Activated CD8-positive, alpha-beta memory T cell treated with anti-CD3 and anti-CD28 coated beads for 1 hour (primary cell): ENCODE data around the gene KRT31.
"Not testable (repeated sequence)": the region's sequence is repeated elsewhere in the genome, so short reads cannot be mapped to it uniquely, and the experiment has no call there.

Experiments
- DNase-seq, 2 donors: peaks; one replicate each; pipeline ENCODE4 v3.0.0-alpha.2; 2020; ENCODE audit warnings: low read depth in 1 of 2; ENCODE audit errors: extremely low read depth in 1 of 2

KRT31 gene

GRCh38 chr17:41396996-41397660 lies at the start of gene KRT31:
KRT31 (minus strand) TSS chr17:41397608; CDS start chr17:41397539, 69 bp downstream.
- DNase-seq = no peak

GRCh38 chr17:41446806-41447205 lies 49.4 kb upstream of the KRT31 start:
- DNase-seq = no peak

- no peak for DNase-seq
Observed at GRCh38 chr17:41444640-41445039, 47.2 kb upstream of the KRT31 start.

GRCh38 chr17:41444186-41444585 lies 46.8 kb upstream of the KRT31 start:
- no peak for DNase-seq

DNA sequence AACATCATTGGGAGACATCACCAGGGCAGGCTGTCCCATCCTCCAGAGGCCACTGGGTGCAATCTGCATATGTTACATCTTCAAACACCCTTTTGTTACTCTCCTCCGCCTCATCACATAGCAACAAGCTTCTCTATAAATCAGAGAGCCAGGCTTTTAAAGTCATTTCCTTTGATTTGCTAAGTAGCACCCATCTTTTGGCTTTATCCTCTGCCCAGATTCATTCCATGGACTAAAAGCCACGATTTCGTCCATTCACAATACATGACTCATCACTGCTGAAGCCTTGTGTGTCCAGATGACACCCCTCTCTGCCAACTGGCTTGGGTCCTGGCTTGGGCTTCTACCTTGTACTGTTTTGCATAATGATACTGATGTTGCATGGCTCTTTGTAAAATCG lies 45.3 kb upstream of the KRT31 start:
- no peak for DNase-seq

DNA sequence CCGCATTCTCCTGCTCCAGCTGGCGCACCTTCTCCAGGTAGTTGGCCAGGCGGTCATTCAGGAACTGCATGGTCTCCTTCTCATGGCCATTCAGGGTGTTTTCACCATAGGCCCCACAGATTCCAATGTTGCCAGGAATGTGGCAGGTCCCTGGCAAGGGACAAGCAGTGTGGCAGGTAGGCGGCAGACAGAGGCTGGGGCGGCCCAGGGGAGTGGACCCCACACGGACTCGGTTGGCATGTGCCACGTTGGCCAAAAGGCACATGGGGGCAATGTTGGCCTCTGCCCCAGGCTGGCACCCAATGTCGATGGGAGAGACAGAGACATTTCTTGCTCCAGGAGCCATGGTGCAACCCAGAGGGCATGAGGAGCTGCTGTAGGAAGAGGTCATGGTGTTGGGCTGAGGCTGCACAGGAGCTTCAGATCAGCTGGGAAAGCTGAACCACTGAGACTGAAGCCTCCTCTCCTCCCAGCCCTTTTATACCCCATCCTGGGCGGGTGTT lies 43.2 kb upstream of the KRT31 start, which contains the start of gene KRT38:
Gene KRT38, minus strand, starts transcription at position 453 of the 503 bp plus-strand sequence. Its CDS starts 62 bp downstream, at position 391.
- no peak for DNase-seq

DNA sequence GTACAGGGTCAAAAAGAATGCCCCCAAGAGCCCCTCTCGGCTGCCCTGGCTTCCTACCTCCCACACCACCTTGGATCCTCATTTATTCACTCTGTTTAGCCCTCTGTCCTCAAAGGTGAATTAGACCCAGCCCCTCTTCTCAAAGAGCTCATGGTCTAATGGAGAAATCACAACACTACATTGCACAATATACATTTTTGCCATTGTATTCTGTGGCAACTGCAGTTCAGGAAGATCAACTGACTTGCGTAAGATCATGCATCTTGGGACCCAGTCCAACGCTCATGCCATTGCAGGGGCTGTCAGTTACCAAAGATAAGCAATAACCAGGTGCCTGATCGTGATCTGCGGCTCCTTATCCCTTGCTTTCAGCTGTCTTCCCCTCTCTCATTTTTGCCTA lies 42.0 kb upstream of the KRT31 start:
- DNase-seq = no peak

GRCh38 chr17:41437769-41438168 lies 40.4 kb upstream of the KRT31 start:
- no peak for DNase-seq

GRCh38 chr17:41437254-41437653 lies 39.8 kb upstream of the KRT31 start:
- DNase-seq = no peak

- DNase-seq = no peak
Observed at GRCh38 chr17:41434415-41434814, 37.0 kb upstream of the KRT31 start.

- no peak for DNase-seq
Observed at GRCh38 chr17:41434005-41434404, 36.6 kb upstream of the KRT31 start.

GRCh38 chr17:41433586-41433985 lies 36.2 kb upstream of the KRT31 start:
- no peak for DNase-seq

- DNase-seq = not testable (repeated sequence)
Observed at GRCh38 chr17:41430376-41430775, 33.0 kb upstream of the KRT31 start.

DNA sequence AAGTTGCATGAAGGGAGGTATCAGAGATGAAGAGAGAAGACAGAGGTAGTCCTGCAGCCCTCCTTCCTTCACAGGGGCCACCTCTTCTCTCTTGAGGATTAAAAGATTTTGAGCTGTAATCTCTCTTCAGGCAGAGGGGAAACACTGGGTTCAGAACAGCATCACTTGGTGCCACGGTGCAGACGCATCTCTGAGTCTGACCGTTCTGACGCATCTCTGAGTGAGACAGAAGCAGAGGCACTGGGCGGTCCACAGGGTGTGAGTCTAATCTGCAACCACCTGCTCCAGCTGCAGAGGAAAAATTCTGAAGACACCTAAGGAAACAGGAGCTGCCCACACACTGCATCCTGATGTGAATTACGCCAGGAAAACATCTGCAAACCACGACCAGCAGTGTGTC lies 32.3 kb upstream of the KRT31 start:
- DNase-seq = no peak

DNA sequence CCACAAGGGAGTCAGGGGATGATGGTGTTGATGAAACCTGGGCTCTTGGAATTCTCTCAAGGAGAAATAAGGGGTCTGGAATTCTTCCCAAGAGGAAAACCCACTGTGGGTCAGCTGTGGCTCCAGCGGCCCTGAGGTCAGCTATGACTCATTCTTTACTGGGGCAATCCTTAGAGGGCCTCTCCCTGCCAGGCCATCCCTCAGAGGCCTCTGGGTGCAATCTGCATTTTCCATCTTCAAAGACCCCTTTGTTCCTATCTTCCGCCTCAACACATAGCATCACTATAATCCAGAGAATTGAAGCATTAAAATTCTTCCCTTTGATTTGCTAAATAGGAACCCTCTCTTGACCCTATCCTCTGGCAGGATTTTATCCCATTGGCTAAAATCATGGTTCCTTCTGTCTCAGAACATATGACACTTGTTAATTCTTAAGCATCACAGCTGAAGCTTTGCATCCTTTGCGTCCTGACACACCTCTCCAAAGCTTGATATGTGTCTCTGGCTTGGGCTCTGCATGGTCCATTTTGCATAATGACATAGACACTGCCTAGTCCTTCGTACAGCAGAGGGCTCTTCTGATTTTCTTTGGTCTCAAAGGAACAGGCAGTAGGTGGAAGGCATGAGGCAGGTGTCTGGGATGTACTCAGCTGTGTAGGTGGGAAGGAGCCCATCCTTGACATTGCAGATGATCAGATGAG lies 31.3 kb upstream of the KRT31 start:
- DNase-seq = no peak

DNA sequence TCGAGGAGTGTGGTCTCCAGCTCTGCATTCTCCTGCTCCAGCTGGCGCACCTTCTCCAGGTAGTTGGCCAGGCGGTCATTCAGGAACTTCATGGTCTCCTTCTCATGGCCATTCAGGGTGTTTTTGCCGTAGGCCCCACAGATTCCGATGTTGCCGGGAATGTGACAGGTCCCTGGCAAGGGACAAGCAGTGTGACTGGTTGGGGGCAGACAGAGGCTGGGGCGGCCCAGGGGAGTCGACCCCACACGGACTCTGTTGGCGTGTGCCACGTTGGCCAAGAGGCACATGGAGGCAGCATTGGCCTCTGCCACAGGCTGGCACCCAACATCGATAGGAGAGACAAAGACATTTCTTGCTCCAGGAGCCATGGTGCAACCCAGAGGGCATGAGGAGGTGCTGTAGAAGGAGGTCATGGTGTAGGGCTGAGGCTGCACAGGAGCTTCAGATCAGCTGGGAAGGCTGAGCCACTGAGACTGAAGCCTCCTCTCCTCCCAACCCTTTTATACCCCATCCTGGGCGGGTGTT lies 26.8 kb upstream of the KRT31 start, which contains the start of gene KRT37:
Gene KRT37, minus strand, starts transcription at position 475 of the 525 bp plus-strand sequence. Its CDS starts 62 bp downstream, at position 413.
- DNase-seq = no peak

- not testable (repeated sequence) for DNase-seq
Observed at GRCh38 chr17:41422586-41422985, 25.2 kb upstream of the KRT31 start.

DNA sequence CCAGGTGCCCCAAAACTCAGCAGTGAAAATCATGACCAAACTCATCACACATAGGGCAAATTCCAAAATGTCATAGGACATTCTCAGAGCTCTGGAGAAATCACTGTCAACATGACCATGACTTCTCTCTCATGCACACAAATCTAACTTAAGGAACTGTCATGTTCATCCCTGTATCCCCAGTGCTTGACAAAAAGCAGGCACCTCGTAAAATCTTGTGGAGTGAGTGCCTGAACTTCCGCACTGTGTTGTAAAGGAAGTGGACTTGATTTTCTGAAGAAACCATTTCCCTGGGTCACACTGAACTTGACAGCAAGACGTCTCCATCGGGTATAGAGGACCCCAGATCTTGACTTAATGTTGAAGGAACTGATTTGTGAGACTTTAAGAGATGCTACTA lies 24.2 kb upstream of the KRT31 start:
- no peak for DNase-seq

- DNase-seq = no peak
Observed at GRCh38 chr17:41421116-41421515, 23.7 kb upstream of the KRT31 start.

GRCh38 chr17:41420134-41420533 lies 22.7 kb upstream of the KRT31 start:
- DNase-seq = no peak

- no peak for DNase-seq
Observed at GRCh38 chr17:41419716-41420115, 22.3 kb upstream of the KRT31 start.
